H1 (cell line): ENCODE results near the gene SLITRK1. TPM values are rescaled to one million over a fixed set of nuclear protein-coding genes. Genes with fewer than 3 reads are reported as not detected.

Experiments
- CTCF ChIA-PET: fragments of 300-600 bp; sonication (Branson Sonifier 250); formaldehyde crosslinking; loops from one replicate; lab custom pipeline; 2021; ENCODE audit not compliant: partially characterized antibody; lab: Charles Lee
- POLR2A ChIA-PET: fragments of 300-600 bp; sonication (Branson Sonifier 250); formaldehyde crosslinking; loops from one replicate; lab custom pipeline; 2021; ENCODE audit warnings: inconsistent platforms; ENCODE audit not compliant: partially characterized antibody; lab: Charles Lee
- DNase-seq, 2 experiments: peaks; one replicate each; pipeline versions ENCODE4 v3.0.0 to v3.0.0-alpha.2; 2010 to 2022; ENCODE audit warnings: low spot score in 2 of 2, low read depth in 1 of 2, mixed read lengths in 1 of 2
- FAIRE-seq: peaks from 2 replicates; lab custom pipeline; 2011; peaks lifted over from hg19 to GRCh38; lab: Jason Lieb, UNC
- H2AFZ ChIP-seq: 2 replicates; pipeline ENCODE4 v1.8.1; 2012; ENCODE audit warnings: low read length, inconsistent platforms
- H2AK5ac ChIP-seq: 2 replicates; pipeline ENCODE4 v1.6.1; 2013; ENCODE audit warnings: low read depth, low read length
- H2BK120ac ChIP-seq: replicated peaks from 2 replicates; pipeline ENCODE3; 2013; ENCODE audit warnings: low read depth, low read length, inconsistent platforms
- H2BK12ac ChIP-seq: 2 replicates; pipeline ENCODE4 v1.6.1; 2013; ENCODE audit warnings: low read depth, low read length
- H2BK15ac ChIP-seq: 2 replicates; pipeline ENCODE4 v1.6.1; 2013; ENCODE audit warnings: low read length
- H2BK20ac ChIP-seq: 2 replicates; pipeline ENCODE4 v1.6.1; 2013; ENCODE audit warnings: low read length
- H2BK5ac ChIP-seq: 2 replicates; pipeline ENCODE4 v1.6.1; 2013; ENCODE audit warnings: low read depth, low read length
- H3K14ac ChIP-seq: 2 replicates; pipeline ENCODE4 v1.6.1; 2013; ENCODE audit warnings: inconsistent platforms; ENCODE audit not compliant: insufficient read length
- H3K18ac ChIP-seq: 2 replicates; pipeline ENCODE4 v1.6.1; 2013; ENCODE audit warnings: low read length; ENCODE audit errors: extremely low read depth
- H3K23ac ChIP-seq: 2 replicates; pipeline ENCODE4 v1.6.1; 2013; ENCODE audit warnings: inconsistent platforms; ENCODE audit not compliant: insufficient read length
- H3K23me2 ChIP-seq: 2 replicates; pipeline ENCODE4 v1.6.1; 2013; ENCODE audit warnings: low read depth, low read length
- H3K27ac ChIP-seq: 2 replicates; pipeline ENCODE4 v1.6.1; 2011; ENCODE audit warnings: low read depth, low read length, inconsistent platforms
- H3K27me3 ChIP-seq, 4 experiments: replicated peaks in 1 of 4; 1 replicate in 1 of 4; 2 replicates in 3 of 4; pipeline versions ENCODE4 v1.6.1 to v1.8.1; 2011 to 2013; ENCODE audit warnings: low read length in 3 of 4, mild to moderate bottlenecking in 3 of 4, inconsistent platforms in 2 of 4, mixed read lengths in 2 of 4, moderate library complexity in 1 of 4; ENCODE audit not compliant: control insufficient read depth in 3 of 4, insufficient read depth in 3 of 4; ENCODE audit errors: extremely low read depth in 1 of 4
- H3K36me3 ChIP-seq, 4 experiments: 2 replicates each; pipeline versions ENCODE4 v1.6.1 to v1.8.1; 2011 to 2013; ENCODE audit warnings: mild to moderate bottlenecking in 4 of 4, low read length in 3 of 4, moderate library complexity in 2 of 4, control low read depth in 1 of 4, inconsistent platforms in 1 of 4; ENCODE audit not compliant: insufficient read depth in 4 of 4, control insufficient read depth in 2 of 4
- H3K4ac ChIP-seq: replicated peaks from 2 replicates; pipeline ENCODE3; 2013; ENCODE audit warnings: low read length, low read depth, mixed read lengths, inconsistent platforms; ENCODE audit not compliant: insufficient read length
- H3K4me1 ChIP-seq, 4 experiments: replicated peaks in 1 of 4; 1 replicate in 1 of 4; 2 replicates in 3 of 4; pipeline versions ENCODE4 v1.6.1 to v1.8.1; 2011 to 2013; ENCODE audit warnings: low read length in 3 of 4, inconsistent platforms in 2 of 4, mixed read lengths in 1 of 4; ENCODE audit not compliant: insufficient read depth in 4 of 4, control insufficient read depth in 3 of 4
- H3K4me2 ChIP-seq, 2 experiments: 2 replicates each; pipeline versions ENCODE4 v1.6.1 to v1.8.1; 2011 to 2013; ENCODE audit warnings: low read depth in 2 of 2, low read length in 2 of 2, control low read depth in 1 of 2, inconsistent platforms in 1 of 2, mild to moderate bottlenecking in 1 of 2; ENCODE audit not compliant: insufficient read depth in 1 of 2
- H3K4me3 ChIP-seq, 4 experiments: fragments of 200-600, 300-600 bp in 1 of 4; sonication (generic), shearing (Covaris generic), sonication (Bioruptor Twin) in 1 of 4; 2 replicates each; pipeline versions ENCODE4 v1.5.1 to v1.8.1; 2011 to 2016; ENCODE audit warnings: low read length in 4 of 4, low read depth in 3 of 4, control low read depth in 2 of 4, inconsistent platforms in 2 of 4, mild to moderate bottlenecking in 2 of 4, mixed read lengths in 1 of 4, moderate library complexity in 1 of 4; ENCODE audit not compliant: insufficient read depth in 2 of 4; ENCODE audit errors: extremely low read depth in 1 of 4
- H3K56ac ChIP-seq: replicated peaks from 2 replicates; pipeline ENCODE3; 2013; ENCODE audit warnings: low read depth, mild to moderate bottlenecking, mixed read lengths, low read length, inconsistent platforms; ENCODE audit not compliant: insufficient read length
- H3K79me1 ChIP-seq: 2 replicates; pipeline ENCODE4 v1.6.1; 2013; ENCODE audit warnings: low read depth, low read length, control low read depth
- H3K79me2 ChIP-seq, 2 experiments: 2 replicates each; pipeline versions ENCODE4 v1.6.1 to v1.8.1; 2012 to 2013; ENCODE audit warnings: low read length in 2 of 2, mild to moderate bottlenecking in 2 of 2, inconsistent platforms in 1 of 2; ENCODE audit not compliant: insufficient read depth in 2 of 2, control insufficient read depth in 1 of 2
- H3K9ac ChIP-seq, 4 experiments: replicated peaks in 1 of 4; 1 replicate in 1 of 4; 2 replicates in 3 of 4; pipeline versions ENCODE4 v1.6.1 to v1.8.1; 2011 to 2013; ENCODE audit warnings: low read depth in 3 of 4, low read length in 3 of 4, control low read depth in 2 of 4, mild to moderate bottlenecking in 2 of 4, moderate library complexity in 2 of 4, inconsistent platforms in 1 of 4; ENCODE audit errors: extremely low read depth in 1 of 4
- H3K9me3 ChIP-seq, 2 experiments: 2 replicates each; pipeline versions ENCODE4 v1.6.1 to v1.8.1; 2012 to 2013; ENCODE audit warnings: mild to moderate bottlenecking in 2 of 2, moderate library complexity in 2 of 2, control low read depth in 1 of 2, inconsistent platforms in 1 of 2, low read depth in 1 of 2, low read length in 1 of 2, mixed read lengths in 1 of 2; ENCODE audit not compliant: insufficient read depth in 2 of 2
- H4K20me1 ChIP-seq, 2 experiments: replicated peaks in 1 of 2; 2 replicates each; pipeline versions ENCODE3 to v1.8.1; 2011 to 2013; ENCODE audit warnings: inconsistent platforms in 2 of 2, low read length in 2 of 2, mild to moderate bottlenecking in 1 of 2; ENCODE audit not compliant: insufficient read depth in 2 of 2, control insufficient read depth in 1 of 2
- H4K5ac ChIP-seq: 2 replicates; pipeline ENCODE4 v1.6.1; 2013; ENCODE audit warnings: low read length, low read depth, mixed read lengths, inconsistent platforms; ENCODE audit not compliant: insufficient read length
- H4K8ac ChIP-seq: 2 replicates; pipeline ENCODE4 v1.8.0; 2013; ENCODE audit warnings: mild to moderate bottlenecking, moderate library complexity, low read length, inconsistent platforms; ENCODE audit not compliant: insufficient read depth; ENCODE audit errors: extremely low read depth
- H4K91ac ChIP-seq: replicated peaks from 2 replicates; pipeline ENCODE3; 2013; ENCODE audit warnings: low read length, mixed read lengths, inconsistent platforms; ENCODE audit not compliant: insufficient read length
- BCL11A ChIP-seq, 2 experiments: IDR thresholded peaks; one replicate each; pipeline ENCODE4 v1.6.1; 2011; ENCODE audit warnings: low read depth in 2 of 2, low read length in 2 of 2, mild to moderate bottlenecking in 2 of 2
- CBX5 ChIP-seq: fragments of 300-800, 300-1000 bp; sonication (generic); IDR thresholded peaks from 2 replicates; pipeline ENCODE4 v1.7.1; 2016; ENCODE audit warnings: antibody characterized with exemption, low read length, low read depth
- CBX8 ChIP-seq: fragments of 300-800, 300-1000 bp; sonication (generic); IDR thresholded peaks from 2 replicates; pipeline ENCODE4 v1.7.1; 2016; ENCODE audit warnings: low read depth, low read length, borderline replicate concordance
- CREB1 ChIP-seq: IDR thresholded peaks from 2 replicates; pipeline ENCODE4 v1.6.1; 2012; ENCODE audit warnings: inconsistent platforms
- E2F6 ChIP-seq: IDR thresholded peaks from 2 replicates; pipeline ENCODE4 v1.6.1; 2012; ENCODE audit warnings: inconsistent platforms
- HDAC2 ChIP-seq, 2 experiments: fragments of 300-600 bp in 1 of 2; sonication (generic) in 1 of 2; IDR thresholded peaks; 2 replicates each; pipeline ENCODE4 v1.6.1; 2011 to 2012; ENCODE audit warnings: low read depth in 2 of 2, low read length in 2 of 2, mild to moderate bottlenecking in 2 of 2, moderate library complexity in 2 of 2, borderline replicate concordance in 1 of 2, inconsistent platforms in 1 of 2
- PHF8 ChIP-seq: fragments of 200-600 bp; sonication (generic); conservative IDR thresholded peaks from 2 replicates; pipeline ENCODE4 v1.7.1; 2012; ENCODE audit warnings: low read depth, mild to moderate bottlenecking, inconsistent platforms, low read length, moderate library complexity
- RXRA ChIP-seq: IDR thresholded peaks from 2 replicates; pipeline ENCODE4 v1.6.1; 2011; ENCODE audit warnings: low read depth, mild to moderate bottlenecking, low read length, moderate library complexity; ENCODE audit not compliant: insufficient read depth
- SP1 ChIP-seq: IDR thresholded peaks from 2 replicates; pipeline ENCODE4 v1.6.1; 2011; ENCODE audit warnings: low read depth, low read length
- YY1 ChIP-seq: IDR thresholded peaks from 2 replicates; pipeline ENCODE4 v1.6.1; 2011; ENCODE audit warnings: low read depth, mild to moderate bottlenecking, low read length
- WGBS, 2 experiments: shearing (Covaris generic) in 1 of 2; methylation state at CpG; one replicate each; pipeline versions ENCODE4 v1.1.6 to v1.1.7; 2013 to 2015; ENCODE audit warnings: low lambda C conversion rate in 2 of 2, mixed read lengths in 2 of 2, inconsistent platforms in 1 of 2, low coverage in 1 of 2, missing lambda C conversion rate in 1 of 2; ENCODE audit not compliant: insufficient replicate concordance in 2 of 2, insufficient coverage in 1 of 2, insufficient read length in 1 of 2; ENCODE audit errors: extremely low coverage in 1 of 2, missing lambda C conversion rate in 1 of 2; 5-methylcytosine and 5-hydroxymethylcytosine counted together
- polyA plus RNA-seq, 7 experiments: library from polyadenylated mRNA; depleted of rRNA in 3 of 7; stranded (reverse) in 5 of 7; unstranded in 2 of 7; fragments of >200 nt in 5 of 7; fragments of 200-250 nt in 2 of 7; gene quantifications; 1 replicate in 5 of 7; 2 replicates in 1 of 7; 4 replicates in 1 of 7; pipeline versions ENCODE4 v1.2.1 to v1.2.3, GENCODE V29; 2011 to 2013; ENCODE audit warnings: missing spikeins in 2 of 7, mixed read lengths in 2 of 7
- total RNA-seq: library from RNA; stranded (reverse); fragmentation: NEBNext Ultra II Directional; extraction: Animal tissue kit (Norgen Biotek cat#: 25700); gene quantifications from 2 replicates; pipeline ENCODE4 v1.2.1, GENCODE V29; 2021

SLITRK1 gene
- total and polyA plus RNA-seq, 2 of the 8 experiments (the other 6 are each of a cell fraction or from before 2014, with no cell fraction given), result 3.4 to 4.2 TPM

GRCh38 chr13:83907196-83907989, 25.1 kb upstream of the SLITRK1 start:
- Histone ChIP-seq H3K14ac (no peak overlapping the region), H3K23ac (no peak overlapping the region), H3K36me3 (no peaks in the 10 kb centered on the region), H4K91ac (no peak overlapping the region), H2BK15ac (no peak overlapping the region), H3K79me2 (no peaks in the 10 kb centered on the region), H2BK5ac (no peak overlapping the region), H3K9ac (no peak overlapping the region), H3K27ac (no peak overlapping the region), H3K23me2 (no peaks in the 10 kb centered on the region), H2BK12ac (no peak overlapping the region), H4K20me1 (no peaks in the 10 kb centered on the region), H3K4me2 (no peak overlapping the region), H3K4me1 (0 out of 7 replicates have a peak, but pooled peaks cover 0 to 3% (median 0%) of the 10 kb centered on the region in 4 experiments), H3K18ac (no peak overlapping the region; the same call in none of the 2 replicates), H4K8ac (no peak overlapping the region; the same call in 1 of the 2 replicates), H2BK120ac (no peak overlapping the region), H3K27me3 (no peaks in the 10 kb centered on the region), H3K56ac (no peak overlapping the region), H3K79me1 (no peaks in the 10 kb centered on the region), H3K9me3 (no peaks in the 10 kb centered on the region), H3K4me3 (no peak overlapping the region), H2BK20ac (no peak overlapping the region), H4K5ac (no peak overlapping the region), H2AK5ac (no peak overlapping the region), H3K4ac (no peak overlapping the region), H2AFZ (no peak overlapping the region)
- WGBS, 2 experiments, result 94% methylated on average over 24 of the region's 25 CpGs; no CpG with 5 or more reads in 1 of the 2 experiments
- POLR2A ChIA-PET, result no interaction called here
- DNase-seq (no peak), FAIRE-seq (no peak)
- TF ChIP-seq CBX8, result no peak
- TF ChIP-seq BCL11A (IDR thresholded peaks at IDR 0.05; ENCODE audit: low read depth in 2 of 2, low read length in 2 of 2), result no peak
- no peak for TF ChIP-seq CREB1
- no peak for TF ChIP-seq YY1
- TF ChIP-seq PHF8, result no peak
- TF ChIP-seq RXRA, result no peak
- no peak for TF ChIP-seq E2F6
- no peak for TF ChIP-seq CBX5
- TF ChIP-seq SP1, result no peak
- TF ChIP-seq HDAC2 (IDR thresholded peaks at IDR 0.05; ENCODE audit: borderline replicate concordance in 1 of 2, low read depth in 2 of 2, low read length in 2 of 2), result no peak
- CTCF ChIA-PET, result no interaction called here
